ENCODE measurements around the gene SCMH1.

SCMH1 gene

GRCh38 chr1:41003127-41003639 lies 238.9 kb downstream of the SCMH1 start:
- Histone ChIP-seq H3K9ac (ENCODE audit: low read length) (peak overlapping the region; percentile 58), H2BK120ac (ENCODE audit: low read depth, low read length) (no peak overlapping the region), H2BK15ac (ENCODE audit: low read depth, poor library complexity, severe bottlenecking) (no peak overlapping the region), H2AK5ac (ENCODE audit: low read length, severe bottlenecking) (peak overlapping the region; percentile 33), H3K18ac (ENCODE audit: low read depth in 1 of 2, low read length in 2 of 2) (peak overlapping the region; percentile 9 to 74), H3K4ac (ENCODE audit: low read depth in 1 of 2, low read length in 2 of 2) (peak overlapping the region in 1 of 2 experiments; percentile 50), H3K27me3 (ENCODE audit: control insufficient read depth in 1 of 2, insufficient read depth in 1 of 2, low read length in 2 of 2) (no peaks in the 10 kb centered on the region), H3K23ac (ENCODE audit: low read length in 2 of 2) (peak overlapping the region in 1 of 2 experiments; percentile 19), H3K36me3 (ENCODE audit: control insufficient read depth in 1 of 2, insufficient read depth in 2 of 2, low read depth in 1 of 2, low read length in 2 of 2) (peaks cover 42 to 87% of the 10 kb centered on the region in 2 experiments), H3K9me3 (ENCODE audit: control insufficient read depth, low read length) (no peaks in the 10 kb centered on the region), H4K8ac (ENCODE audit: low read length) (peak overlapping the region; percentile 52), H3K4me3 (ENCODE audit: insufficient read depth in 1 of 2, low read depth in 1 of 2, low read length in 2 of 2) (no peak overlapping the region), H2AFZ (ENCODE audit: low read depth, low read length) (no peak overlapping the region), H3K4me1 (ENCODE audit: control insufficient read depth, insufficient read depth, low read depth, low read length) (peaks cover 19% of the 10 kb centered on the region), H3K27ac (ENCODE audit: low read length, poor library complexity, severe bottlenecking) (peak overlapping the region; percentile 67), H2BK5ac (ENCODE audit: low read depth, low read length, poor library complexity, severe bottlenecking) (no peak overlapping the region), H2BK12ac (ENCODE audit: low read length in 2 of 2) (peak overlapping the region in 1 of 2 experiments; percentile 89), H3K4me2 (ENCODE audit: low read length, poor library complexity, severe bottlenecking) (no peak overlapping the region), H4K91ac (ENCODE audit: low read length) (peak overlapping the region; percentile 48), H3K14ac (ENCODE audit: low read length in 2 of 2) (peak overlapping the region in 1 of 2 experiments; percentile 79), H3K79me1 (replicated peaks; ENCODE audit: low read length, poor library complexity, severe bottlenecking) (peaks cover 23% of the 10 kb centered on the region)
- no peak for DNase-seq
- WGBS = 82% methylated on average over 9 of the region's 9 CpGs

DNA sequence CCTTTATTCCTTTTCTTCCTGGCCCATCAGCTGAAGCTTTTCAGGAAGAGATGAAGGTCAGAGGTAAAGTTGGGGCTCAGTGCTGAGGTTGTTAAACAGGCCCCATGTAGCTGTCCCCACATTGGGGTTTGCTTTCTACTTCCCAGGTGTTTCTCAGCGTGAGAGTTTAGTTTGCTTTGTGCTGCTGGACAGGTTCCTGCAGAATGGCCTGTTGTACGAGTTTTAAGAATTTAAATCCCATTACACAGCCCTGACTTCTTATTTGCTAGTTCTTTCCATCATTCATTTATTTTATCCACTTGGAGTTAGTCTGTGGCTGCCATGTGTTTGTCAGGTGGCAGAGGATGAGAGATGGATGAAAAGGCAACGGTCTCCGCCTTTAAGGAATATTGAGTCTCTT lies 243.4 kb downstream of the SCMH1 start:
- 100% methylated on average over 2 of the region's 4 CpGs for WGBS
- H4K91ac ChIP-seq (ENCODE audit: low read length) = no peak overlapping the region
- H3K9ac ChIP-seq (ENCODE audit: low read length) = no peak overlapping the region

GRCh38 chr1:40997096-40997495 lies 245.0 kb downstream of the SCMH1 start:
- H3K4me2 ChIP-seq (ENCODE audit: low read length, poor library complexity, severe bottlenecking) = no peak overlapping the region
- 92% methylated on average over 8 of the region's 8 CpGs for WGBS
- no peak overlapping the region for H3K9ac ChIP-seq (ENCODE audit: low read length)
- H3K36me3 ChIP-seq (ENCODE audit: control insufficient read depth in 1 of 2, insufficient read depth in 2 of 2, low read depth in 1 of 2, low read length in 2 of 2) = peaks cover 38 to 86% of the 10 kb centered on the region in 2 experiments
- no peak for DNase-seq
- H3K23ac ChIP-seq (ENCODE audit: low read length in 2 of 2) = no peak overlapping the region
- H2AK5ac ChIP-seq (ENCODE audit: low read length, severe bottlenecking) = no peak overlapping the region
- H3K14ac ChIP-seq (ENCODE audit: low read length in 2 of 2) = no peak overlapping the region
- H4K8ac ChIP-seq (ENCODE audit: low read length) = no peak overlapping the region
- no peak overlapping the region for H3K18ac ChIP-seq (ENCODE audit: low read depth in 1 of 2, low read length in 2 of 2)
- H2BK120ac ChIP-seq (ENCODE audit: low read depth, low read length) = no peak overlapping the region
- no peak overlapping the region for H3K27ac ChIP-seq (ENCODE audit: low read length, poor library complexity, severe bottlenecking)
- no peaks in the 10 kb centered on the region for H3K27me3 ChIP-seq (ENCODE audit: control insufficient read depth in 1 of 2, insufficient read depth in 1 of 2, low read length in 2 of 2)
- peaks cover 25% of the 10 kb centered on the region for H3K79me1 ChIP-seq (replicated peaks; ENCODE audit: low read length, poor library complexity, severe bottlenecking)
- peaks cover 5% of the 10 kb centered on the region for H3K4me1 ChIP-seq (ENCODE audit: control insufficient read depth, insufficient read depth, low read depth, low read length)
- H2BK15ac ChIP-seq (ENCODE audit: low read depth, poor library complexity, severe bottlenecking) = no peak overlapping the region
- H2AFZ ChIP-seq (ENCODE audit: low read depth, low read length) = no peak overlapping the region
- H3K4me3 ChIP-seq (ENCODE audit: insufficient read depth in 1 of 2, low read depth in 1 of 2, low read length in 2 of 2) = no peak overlapping the region
- no peak overlapping the region for H3K4ac ChIP-seq (ENCODE audit: low read depth in 1 of 2, low read length in 2 of 2)
- H3K9me3 ChIP-seq (ENCODE audit: control insufficient read depth, low read length) = no peaks in the 10 kb centered on the region
- H2BK12ac ChIP-seq (ENCODE audit: low read length in 2 of 2) = no peak overlapping the region
- H4K91ac ChIP-seq (ENCODE audit: low read length) = no peak overlapping the region
- H2BK5ac ChIP-seq (ENCODE audit: low read depth, low read length, poor library complexity, severe bottlenecking) = no peak overlapping the region

More for the DNA sequence above, 243.4 kb downstream of the SCMH1 start:
- H2AK5ac ChIP-seq (ENCODE audit: low read length, severe bottlenecking) = no peak overlapping the region
- no peak overlapping the region for H3K14ac ChIP-seq (ENCODE audit: low read length in 2 of 2)
- H3K4me3 ChIP-seq (ENCODE audit: insufficient read depth in 1 of 2, low read depth in 1 of 2, low read length in 2 of 2) = no peak overlapping the region
- no peak overlapping the region for H2BK5ac ChIP-seq (ENCODE audit: low read depth, low read length, poor library complexity, severe bottlenecking)
- peaks cover 8% of the 10 kb centered on the region for H3K4me1 ChIP-seq (ENCODE audit: control insufficient read depth, insufficient read depth, low read depth, low read length)
- peaks cover 20% of the 10 kb centered on the region for H3K79me1 ChIP-seq (replicated peaks; ENCODE audit: low read length, poor library complexity, severe bottlenecking)
- H2BK120ac ChIP-seq (ENCODE audit: low read depth, low read length) = no peak overlapping the region
- H3K23ac ChIP-seq (ENCODE audit: low read length in 2 of 2) = no peak overlapping the region
- H3K18ac ChIP-seq (ENCODE audit: low read depth in 1 of 2, low read length in 2 of 2) = no peak overlapping the region
- no peak overlapping the region for H2AFZ ChIP-seq (ENCODE audit: low read depth, low read length)
- no peaks in the 10 kb centered on the region for H3K27me3 ChIP-seq (ENCODE audit: control insufficient read depth in 1 of 2, insufficient read depth in 1 of 2, low read length in 2 of 2)
- H2BK12ac ChIP-seq (ENCODE audit: low read length in 2 of 2) = no peak overlapping the region
- H4K8ac ChIP-seq (ENCODE audit: low read length) = no peak overlapping the region
- no peak for DNase-seq
- H3K9me3 ChIP-seq (ENCODE audit: control insufficient read depth, low read length) = no peaks in the 10 kb centered on the region
- H3K27ac ChIP-seq (ENCODE audit: low read length, poor library complexity, severe bottlenecking) = no peak overlapping the region
- no peak overlapping the region for H3K4me2 ChIP-seq (ENCODE audit: low read length, poor library complexity, severe bottlenecking)
- H3K4ac ChIP-seq (ENCODE audit: low read depth in 1 of 2, low read length in 2 of 2) = no peak overlapping the region
- H3K36me3 ChIP-seq (ENCODE audit: control insufficient read depth in 1 of 2, insufficient read depth in 2 of 2, low read depth in 1 of 2, low read length in 2 of 2) = peaks cover 35 to 87% of the 10 kb centered on the region in 2 experiments
- no peak overlapping the region for H2BK15ac ChIP-seq (ENCODE audit: low read depth, poor library complexity, severe bottlenecking)

DNA sequence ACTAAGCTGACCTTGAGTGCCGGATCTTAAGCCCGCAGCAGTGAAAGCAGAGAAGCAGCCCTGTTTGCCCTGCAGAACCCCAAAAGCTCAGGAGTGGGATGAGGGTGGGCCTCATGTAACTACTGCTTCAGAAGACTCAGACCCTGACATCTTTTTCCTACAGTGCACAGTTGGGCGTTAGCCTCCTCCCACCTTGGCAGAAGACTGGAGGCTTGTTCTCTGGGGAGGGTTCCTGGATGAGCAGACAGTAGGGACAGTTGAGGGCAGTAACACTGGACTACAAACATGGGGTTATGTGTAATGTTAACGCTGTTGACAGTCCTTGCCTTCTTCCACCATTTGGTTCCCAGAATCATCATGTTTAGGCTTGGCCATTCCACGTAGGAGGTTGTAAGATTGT lies 253.0 kb downstream of the SCMH1 start:
- no peak overlapping the region for H3K14ac ChIP-seq (ENCODE audit: low read length in 2 of 2)
- no peak overlapping the region for H2BK15ac ChIP-seq (ENCODE audit: low read depth, poor library complexity, severe bottlenecking)
- H2BK120ac ChIP-seq (ENCODE audit: low read depth, low read length) = no peak overlapping the region
- H3K79me1 ChIP-seq (replicated peaks; ENCODE audit: low read length, poor library complexity, severe bottlenecking) = peaks cover 29% of the 10 kb centered on the region
- H3K4ac ChIP-seq (ENCODE audit: low read depth in 1 of 2, low read length in 2 of 2) = no peak overlapping the region
- 100% methylated on average over 5 of the region's 5 CpGs for WGBS
- no peak overlapping the region for H4K8ac ChIP-seq (ENCODE audit: low read length)
- no peak overlapping the region for H2BK12ac ChIP-seq (ENCODE audit: low read length in 2 of 2)
- H3K18ac ChIP-seq (ENCODE audit: low read depth in 1 of 2, low read length in 2 of 2) = no peak overlapping the region
- H3K4me1 ChIP-seq (ENCODE audit: control insufficient read depth, insufficient read depth, low read depth, low read length) = peaks cover 17% of the 10 kb centered on the region
- no peak overlapping the region for H3K4me3 ChIP-seq (ENCODE audit: insufficient read depth in 1 of 2, low read depth in 1 of 2, low read length in 2 of 2)
- no peak for DNase-seq
- H3K4me2 ChIP-seq (ENCODE audit: low read length, poor library complexity, severe bottlenecking) = no peak overlapping the region
- no peak overlapping the region for H4K91ac ChIP-seq (ENCODE audit: low read length)
- H2AK5ac ChIP-seq (ENCODE audit: low read length, severe bottlenecking) = no peak overlapping the region
- no peak overlapping the region for H2AFZ ChIP-seq (ENCODE audit: low read depth, low read length)
- no peak overlapping the region for H3K27ac ChIP-seq (ENCODE audit: low read length, poor library complexity, severe bottlenecking)
- no peak overlapping the region for H3K9ac ChIP-seq (ENCODE audit: low read length)
- no peak overlapping the region for H2BK5ac ChIP-seq (ENCODE audit: low read depth, low read length, poor library complexity, severe bottlenecking)
- peaks cover 25 to 90% of the 10 kb centered on the region in 2 experiments for H3K36me3 ChIP-seq (ENCODE audit: control insufficient read depth in 1 of 2, insufficient read depth in 2 of 2, low read depth in 1 of 2, low read length in 2 of 2)
- H3K27me3 ChIP-seq (ENCODE audit: control insufficient read depth in 1 of 2, insufficient read depth in 1 of 2, low read length in 2 of 2) = no peaks in the 10 kb centered on the region
- H3K9me3 ChIP-seq (ENCODE audit: control insufficient read depth, low read length) = no peaks in the 10 kb centered on the region
- no peak overlapping the region for H3K23ac ChIP-seq (ENCODE audit: low read length in 2 of 2)
